ENCODE results near the gene C1orf167. TPM values are rescaled to one million over a fixed set of nuclear protein-coding genes. Genes with fewer than 3 reads are reported as not detected.

Gene C1orf167
- total and polyA plus RNA-seq, 2 of the 8 experiments (the other 6 are each of a cell fraction or from before 2014, with no cell fraction given) = 0.70 to 1.3 TPM

DNA sequence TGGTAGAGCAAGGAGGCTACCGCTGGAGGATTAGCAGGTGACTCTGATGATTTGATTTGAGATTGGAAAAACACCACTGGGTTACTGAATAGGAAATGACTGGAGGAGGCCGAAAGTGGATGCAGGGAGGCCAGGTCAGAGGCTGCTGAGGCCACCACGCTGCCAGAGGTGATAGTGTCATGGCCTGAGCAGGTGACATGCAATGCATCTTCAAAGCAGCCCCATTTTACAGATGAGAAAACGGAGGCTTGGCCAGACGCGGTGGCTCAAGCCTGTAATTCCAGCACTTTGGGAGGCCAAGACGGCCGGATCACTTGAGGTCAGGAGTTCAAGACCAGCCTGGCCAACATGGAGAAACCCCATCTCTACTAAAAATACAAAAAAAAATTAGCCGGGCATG is 12.8 kb downstream of the C1orf167 start (continued):
- no peak for TF ChIP-seq CBX5 (IDR thresholded peaks at IDR 0.05; ENCODE audit: low read depth, low read length)
- no peak for TF ChIP-seq KDM4A (IDR thresholded peaks at IDR 0.05; ENCODE audit: low read depth, low read length, severe bottlenecking)
- no peak for TF ChIP-seq PHF8 (conservative IDR thresholded peaks at IDR 0.05; ENCODE audit: low read depth, low read length)
- TF ChIP-seq SIRT6 (IDR thresholded peaks at IDR 0.05; ENCODE audit: low read length) = no peak
